Measurements from ENCODE around the gene G6PC2. TPM values are rescaled to one million over a fixed set of nuclear protein-coding genes. Genes with fewer than 3 reads are reported as not detected.
"Not testable (repeated sequence)": the region's sequence is repeated elsewhere in the genome, so short reads cannot be mapped to it uniquely, and the experiment has no call there.

Gene G6PC2
- total RNA-seq, 1 experiment from 2014 or later: not detected

- Mint-ChIP-seq H3K9me3 (ENCODE audit: low read depth, unreplicated experiment) (peaks cover 2% of the 10 kb centered on the region), H3K27me3 (ENCODE audit: unreplicated experiment) (no peaks in the 10 kb centered on the region), H3K4me1 (ENCODE audit: low read depth, unreplicated experiment) (peaks cover 8% of the 10 kb centered on the region), H3K27ac (ENCODE audit: unreplicated experiment) (no peak overlapping the region), H3K4me3 (ENCODE audit: low read depth, unreplicated experiment) (no peak overlapping the region), H3K36me3 (ENCODE audit: insufficient read depth, unreplicated experiment) (peaks cover 5% of the 10 kb centered on the region)
- CTCF ChIA-PET: interaction anchor here (0.6 kb wide), 1 partner anchor 18 kb away, joined by 7 read pairs; no protein-coding TSS in a partner anchor
- intact Hi-C loops (cut with micrococcal nuclease; ENCODE audit: unreplicated experiment): no loop called here
- TF ChIP-seq CTCF (IDR thresholded peaks at IDR 0.05; ENCODE audit: unreplicated experiment): no peak
- no peak for DNase-seq
- BruUV-seq (replicated peaks): no TSS peak
Observed at GRCh38 chr2:168874368-168875054, 26.6 kb upstream of the G6PC2 start.

GRCh38 chr2:168882163-168882562 is 18.9 kb upstream of the G6PC2 start:
- BruUV-seq (replicated peaks); intact Hi-C loops (cut with micrococcal nuclease; ENCODE audit: unreplicated experiment); H3K27me3 Mint-ChIP-seq (ENCODE audit: unreplicated experiment); DNase-seq; H3K27ac Mint-ChIP-seq (ENCODE audit: unreplicated experiment); H3K9me3 Mint-ChIP-seq (ENCODE audit: low read depth, unreplicated experiment); H3K4me3 Mint-ChIP-seq (ENCODE audit: low read depth, unreplicated experiment); H3K36me3 Mint-ChIP-seq (ENCODE audit: insufficient read depth, unreplicated experiment): not testable (repeated sequence)
- CTCF ChIA-PET: interaction anchor here (1.2 kb wide), 1 partner anchor 9 kb away, joined by 3 read pairs; no protein-coding TSS in a partner anchor
- peaks cover 40% of the 10 kb centered on the region for H3K4me1 Mint-ChIP-seq (ENCODE audit: low read depth, unreplicated experiment)

GRCh38 chr2:168884975-168885374 is 16.1 kb upstream of the G6PC2 start:
- Mint-ChIP-seq H3K4me3 (ENCODE audit: low read depth, unreplicated experiment) (no peak overlapping the region), H3K27ac (ENCODE audit: unreplicated experiment) (no peak overlapping the region), H3K27me3 (ENCODE audit: unreplicated experiment) (no peaks in the 10 kb centered on the region), H3K36me3 (ENCODE audit: insufficient read depth, unreplicated experiment) (peaks cover 16% of the 10 kb centered on the region), H3K4me1 (ENCODE audit: low read depth, unreplicated experiment) (peaks cover 37% of the 10 kb centered on the region), H3K9me3 (ENCODE audit: low read depth, unreplicated experiment) (no peaks in the 10 kb centered on the region)
- DNase-seq: no peak
- CTCF ChIA-PET: no interaction called here
- intact Hi-C loops (cut with micrococcal nuclease; ENCODE audit: unreplicated experiment): no loop called here
- TF ChIP-seq CTCF (IDR thresholded peaks at IDR 0.05; ENCODE audit: unreplicated experiment): no peak
- no TSS peak for BruUV-seq (replicated peaks)

- Mint-ChIP-seq H3K4me3 (ENCODE audit: low read depth, unreplicated experiment) (peak overlapping the region; percentile 87), H3K27me3 (ENCODE audit: unreplicated experiment) (no peaks in the 10 kb centered on the region), H3K36me3 (ENCODE audit: insufficient read depth, unreplicated experiment) (peaks cover 25% of the 10 kb centered on the region), H3K4me1 (ENCODE audit: low read depth, unreplicated experiment) (peaks cover 20% of the 10 kb centered on the region), H3K27ac (ENCODE audit: unreplicated experiment) (peak overlapping the region; percentile 84), H3K9me3 (ENCODE audit: low read depth, unreplicated experiment) (no peaks in the 10 kb centered on the region)
- CTCF ChIA-PET: interaction anchor here (0.9 kb wide), 1 partner anchor 11 kb away, joined by 3 read pairs; the partner anchor contains the start of gene G6PC2
- intact Hi-C loops (cut with micrococcal nuclease; ENCODE audit: unreplicated experiment): no loop called here
- TF ChIP-seq CTCF (IDR thresholded peaks at IDR 0.05; ENCODE audit: unreplicated experiment): no peak
- DNase-seq: no peak
- BruUV-seq (replicated peaks): TSS peak; percentile 53
Observed at GRCh38 chr2:168889635-168890005, 11.5 kb upstream of the G6PC2 start.

All from Calu3 (cell line).